Endothelial cell of umbilical vein (primary cell): ENCODE results near the gene AMIGO1. TPM values are rescaled to one million over a fixed set of nuclear protein-coding genes. Genes with fewer than 3 reads are reported as not detected.

Experiments used
- BruUV-seq: library from RNA; stranded (reverse); fragments of 400-500 nt; replicated peaks from 2 replicates; lab custom pipeline; 2021; lab: Mats Ljungman, UMichigan
- CTCF ChIA-PET: fragments of 300-600, 350-600 bp; sonication (Branson Sonifier 250); formaldehyde crosslinking; loops from one replicate; lab custom pipeline; 2021; ENCODE audit warnings: antibody characterized with exemption, inconsistent platforms; lab: Charles Lee
- POLR2A ChIA-PET: fragments of 300-600, 350-600 bp; sonication (Branson Sonifier 250); formaldehyde crosslinking; loops from one replicate; lab custom pipeline; 2021; ENCODE audit warnings: antibody characterized with exemption, inconsistent platforms; lab: Charles Lee
- DNase-seq: peaks from one replicate; pipeline ENCODE4 v3.0.0-alpha.2; 2011; ENCODE audit warnings: low read depth, low spot score
- FAIRE-seq: peaks from 2 replicates; lab custom pipeline; 2011; peaks lifted over from hg19 to GRCh38; lab: Jason Lieb, UNC
- H2AFZ ChIP-seq: 2 replicates; pipeline ENCODE4 v1.6.0; 2012; ENCODE audit warnings: low read depth, low read length, control low read depth, inconsistent platforms
- H3K27ac ChIP-seq: 2 replicates; pipeline ENCODE4 v1.5.1; 2011; ENCODE audit warnings: low read depth, mild to moderate bottlenecking, control low read depth, low read length, moderate library complexity; ENCODE audit not compliant: insufficient read depth
- H3K27me3 ChIP-seq, 2 experiments: 2 replicates each; pipeline versions ENCODE4 v1.6.0 to v1.6.1; 2011; ENCODE audit warnings: low read length in 2 of 2, mixed read lengths in 1 of 2; ENCODE audit not compliant: control insufficient read depth in 2 of 2, insufficient read depth in 2 of 2
- H3K36me3 ChIP-seq, 2 experiments: 2 replicates in 1 of 2; 3 replicates in 1 of 2; pipeline ENCODE4 v1.5.1; 2011; ENCODE audit warnings: low read length in 2 of 2, mild to moderate bottlenecking in 1 of 2, moderate library complexity in 1 of 2; ENCODE audit not compliant: control insufficient read depth in 2 of 2, insufficient read depth in 2 of 2; ENCODE audit errors: extremely low read depth in 1 of 2
- H3K4me1 ChIP-seq: 3 replicates; pipeline ENCODE4 v1.5.1; 2011; ENCODE audit warnings: mild to moderate bottlenecking, low read length; ENCODE audit not compliant: control insufficient read depth, insufficient read depth; ENCODE audit errors: extremely low read depth
- H3K4me2 ChIP-seq: 2 replicates; pipeline ENCODE4 v1.6.1; 2011; ENCODE audit warnings: low read length, control low read depth, mixed read lengths; ENCODE audit not compliant: insufficient read depth
- H3K4me3 ChIP-seq, 3 experiments: fragments of 200-600 bp in 1 of 3; sonication (generic), shearing (Covaris generic) in 1 of 3; replicated peaks in 1 of 3; 2 replicates each; pipeline ENCODE4 v1.5.1; 2011 to 2016; ENCODE audit warnings: control low read depth in 3 of 3, low read length in 3 of 3, mild to moderate bottlenecking in 2 of 3, inconsistent platforms in 1 of 3, low read depth in 1 of 3, moderate library complexity in 1 of 3; ENCODE audit not compliant: insufficient read depth in 1 of 3
- H3K79me2 ChIP-seq: 2 replicates; pipeline ENCODE4 v1.6.0; 2012; ENCODE audit warnings: low read length, inconsistent platforms; ENCODE audit not compliant: control insufficient read depth, insufficient read depth
- H3K9ac ChIP-seq: replicated peaks from 2 replicates; pipeline ENCODE3; 2011; ENCODE audit warnings: low read length, control low read depth; ENCODE audit not compliant: insufficient read depth; ENCODE audit errors: extremely low read depth
- H3K9me1 ChIP-seq: replicated peaks from 3 replicates; pipeline ENCODE4 v1.6.0; 2011; ENCODE audit warnings: mild to moderate bottlenecking, low read length; ENCODE audit not compliant: control insufficient read depth, insufficient read depth; ENCODE audit errors: extremely low read depth
- H3K9me3 ChIP-seq: replicated peaks from 2 replicates; pipeline ENCODE4 v1.5.1; 2012; ENCODE audit warnings: low read length, inconsistent platforms; ENCODE audit not compliant: control insufficient read depth, insufficient read depth
- H4K20me1 ChIP-seq: replicated peaks from 2 replicates; pipeline ENCODE3; 2011; ENCODE audit warnings: mild to moderate bottlenecking, low read length; ENCODE audit not compliant: control insufficient read depth, insufficient read depth; ENCODE audit errors: extremely low read depth
- EZH2 ChIP-seq: IDR thresholded peaks from 2 replicates; pipeline ENCODE4 v1.6.1; 2012; ENCODE audit warnings: borderline replicate concordance, low read depth, mild to moderate bottlenecking, moderate library complexity, low read length, inconsistent platforms; ENCODE audit not compliant: severe bottlenecking
- FOS ChIP-seq: IDR thresholded peaks from 2 replicates; pipeline ENCODE4 v1.6.1; 2011; ENCODE audit warnings: mild to moderate bottlenecking, low read length, moderate library complexity, borderline replicate concordance; ENCODE audit not compliant: insufficient read depth
- GATA2 ChIP-seq: IDR thresholded peaks from 2 replicates; pipeline ENCODE4 v1.7.0; 2011; ENCODE audit warnings: low read depth, mild to moderate bottlenecking, moderate library complexity, mixed read lengths, low read length; ENCODE audit not compliant: insufficient read length, insufficient read depth
- JUN ChIP-seq: IDR thresholded peaks from 2 replicates; pipeline ENCODE4 v1.6.1; 2011; ENCODE audit warnings: borderline replicate concordance, low read depth; ENCODE audit not compliant: insufficient read length, insufficient read depth
- MAX ChIP-seq: IDR thresholded peaks from 2 replicates; pipeline ENCODE4 v1.6.1; 2011; ENCODE audit not compliant: insufficient read depth, insufficient read length
- MYC ChIP-seq: IDR thresholded peaks from one replicate; pipeline ENCODE4 v1.6.1; 2011; ENCODE audit warnings: mild to moderate bottlenecking, low read depth, low read length
- POLR2A ChIP-seq: IDR thresholded peaks from 2 replicates; pipeline ENCODE4 v1.6.1; 2012; ENCODE audit warnings: low read depth, mild to moderate bottlenecking, control low read depth, low read length
- POLR2AphosphoS5 ChIP-seq: IDR thresholded peaks from 2 replicates; pipeline ENCODE4 v1.6.1; 2012; ENCODE audit warnings: low read depth, mild to moderate bottlenecking, control low read depth, low read length, moderate library complexity; ENCODE audit not compliant: insufficient read depth
- dilution Hi-C: fragments of 300-500 bp; cut with MboI; formaldehyde crosslinking; loops from one replicate; pipeline ENCODE4 v1.15.0; 2019; ENCODE audit warnings: low sequenced_read_pairs; ENCODE audit not compliant: extremely low pct_ligation_motif_present
- intact Hi-C: fragments of 100-400 bp; cut with micrococcal nuclease; formaldehyde crosslinking; loops from one replicate; pipeline ENCODE4 v1.10.0; 2022
- polyA plus RNA-seq, 4 experiments: library from polyadenylated mRNA; depleted of rRNA in 3 of 4; stranded (reverse) in 3 of 4; unstranded in 1 of 4; fragments of >200 nt; gene quantifications; 2 replicates each; pipeline versions ENCODE4 v1.2.1 to v1.2.3, GENCODE V29; 2011 to 2012; ENCODE audit warnings: missing spikeins in 1 of 4
- total RNA-seq: library from RNA; stranded (reverse); gene quantifications from 2 replicates; pipeline ENCODE4 v1.2.3, GENCODE V29; 2021
- TF ChIP-seq, protein P1 (sequence below), 2 donors: IDR thresholded peaks; 1 replicate in 1 of 2; 2 replicates in 1 of 2; pipeline ENCODE4 v1.5.1; 2011; ENCODE audit warnings: low read length in 2 of 2, mild to moderate bottlenecking in 2 of 2, moderate library complexity in 2 of 2, control low read depth in 1 of 2, inconsistent platforms in 1 of 2, low read depth in 1 of 2; ENCODE audit not compliant: insufficient read depth in 1 of 2; ENCODE audit errors: extremely low read depth in 1 of 2

AMIGO1 gene
- total and polyA plus RNA-seq, 2 donors (not counting 3 experiments of a cell fraction or from before 2014, with no cell fraction given), result 0.80 to 0.88 TPM

DNA sequence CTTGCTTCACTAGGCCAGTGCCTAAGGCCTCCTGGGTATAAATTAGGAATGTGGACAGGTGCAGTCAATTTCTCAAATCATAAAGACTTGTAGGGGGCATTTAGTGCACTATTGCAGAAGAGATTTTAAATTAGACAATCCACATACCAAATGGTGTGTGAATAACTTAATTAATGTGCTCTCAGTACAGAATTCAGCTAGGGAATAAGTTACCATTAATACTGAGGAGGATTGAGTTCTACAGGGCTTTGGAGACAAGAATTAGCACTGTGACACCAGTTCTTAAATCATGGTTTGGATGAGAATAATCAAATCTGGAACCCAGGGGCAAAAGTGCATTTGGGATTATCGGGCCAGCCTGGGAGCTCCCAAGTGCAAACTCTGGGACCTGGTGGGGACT, 41.5 kb downstream of the AMIGO1 start:
- POLR2A ChIA-PET, result no interaction called here
- H3K4me2 ChIP-seq, result no peak overlapping the region
- peaks cover 3% of the 10 kb centered on the region for H3K4me1 ChIP-seq
- H3K79me2 ChIP-seq, result no peaks in the 10 kb centered on the region
- DNase-seq (no peak), FAIRE-seq (no peak)
- peaks cover 66 to 85% of the 10 kb centered on the region in 2 experiments for H3K27me3 ChIP-seq
- H3K36me3 ChIP-seq, result no peaks in the 10 kb centered on the region
- H3K4me3 ChIP-seq, result no peak overlapping the region
- H3K9me3 ChIP-seq, result no peaks in the 10 kb centered on the region
- TF ChIP-seq MYC, result no peak
- no peak for TF ChIP-seq MAX
- TF ChIP-seq JUN, result no peak
- TF ChIP-seq FOS, result no peak
- no peak for TF ChIP-seq GATA2
- no peak for TF ChIP-seq POLR2A
- TF ChIP-seq, protein P1, sequence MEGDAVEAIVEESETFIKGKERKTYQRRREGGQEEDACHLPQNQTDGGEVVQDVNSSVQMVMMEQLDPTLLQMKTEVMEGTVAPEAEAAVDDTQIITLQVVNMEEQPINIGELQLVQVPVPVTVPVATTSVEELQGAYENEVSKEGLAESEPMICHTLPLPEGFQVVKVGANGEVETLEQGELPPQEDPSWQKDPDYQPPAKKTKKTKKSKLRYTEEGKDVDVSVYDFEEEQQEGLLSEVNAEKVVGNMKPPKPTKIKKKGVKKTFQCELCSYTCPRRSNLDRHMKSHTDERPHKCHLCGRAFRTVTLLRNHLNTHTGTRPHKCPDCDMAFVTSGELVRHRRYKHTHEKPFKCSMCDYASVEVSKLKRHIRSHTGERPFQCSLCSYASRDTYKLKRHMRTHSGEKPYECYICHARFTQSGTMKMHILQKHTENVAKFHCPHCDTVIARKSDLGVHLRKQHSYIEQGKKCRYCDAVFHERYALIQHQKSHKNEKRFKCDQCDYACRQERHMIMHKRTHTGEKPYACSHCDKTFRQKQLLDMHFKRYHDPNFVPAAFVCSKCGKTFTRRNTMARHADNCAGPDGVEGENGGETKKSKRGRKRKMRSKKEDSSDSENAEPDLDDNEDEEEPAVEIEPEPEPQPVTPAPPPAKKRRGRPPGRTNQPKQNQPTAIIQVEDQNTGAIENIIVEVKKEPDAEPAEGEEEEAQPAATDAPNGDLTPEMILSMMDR (IDR thresholded peaks at IDR 0.05; ENCODE audit: extremely low read depth in 1 of 2, insufficient read depth in 1 of 2, low read depth in 1 of 2, low read length in 2 of 2), result no peak
- TF ChIP-seq EZH2, result no peak
- no peak for TF ChIP-seq POLR2AphosphoS5
- H3K27ac ChIP-seq, result no peak overlapping the region
- no TSS peak for BruUV-seq
- H3K9me1 ChIP-seq, result no peaks in the 10 kb centered on the region
- dilution Hi-C loops (no loop called here), intact Hi-C loops (no loop called here)
- H2AFZ ChIP-seq, result no peak overlapping the region
- no peaks in the 10 kb centered on the region for H4K20me1 ChIP-seq
- CTCF ChIA-PET, result interaction anchor here (0.9 to 1.3 kb wide), 4 partner anchors 10 to 368 kb away, joined by 3 to 4 read pairs (median 3); no protein-coding TSS in a partner anchor
- no peak overlapping the region for H3K9ac ChIP-seq
